ENCODE data around the gene LRRC58. TPM values are rescaled to one million over a fixed set of nuclear protein-coding genes. Genes with fewer than 3 reads are reported as not detected.

The LRRC58 gene
- total RNA-seq, 1 experiment from 2014 or later, result 29.5 TPM

DNA sequence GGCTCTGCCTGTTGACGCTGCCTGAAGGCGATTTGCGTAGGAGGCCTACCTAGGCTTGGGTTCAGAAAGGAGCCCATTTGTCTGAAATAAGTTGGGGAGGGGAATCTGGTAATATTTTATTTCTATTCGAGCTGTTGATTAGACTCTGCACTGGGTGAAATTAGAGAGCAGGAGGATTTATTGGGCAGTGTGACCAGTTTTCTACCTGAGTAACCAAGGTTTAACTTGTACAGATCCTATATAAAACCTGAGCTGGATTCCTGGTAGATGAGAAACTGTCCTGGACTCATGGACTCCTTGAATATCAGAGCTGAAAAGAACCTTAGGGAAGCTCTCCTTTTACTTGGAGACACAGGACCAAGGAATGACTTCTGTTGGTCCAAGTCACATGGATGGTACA is 44.5 kb downstream of the LRRC58 start:
- Histone ChIP-seq H3K4me3 (ENCODE audit: low read depth in 2 of 2, low read length in 2 of 2) (no peak overlapping the region), H3K27me3 (ENCODE audit: control insufficient read depth, insufficient read depth, low read length) (no peaks in the 10 kb centered on the region), H3K36me3 (ENCODE audit: control insufficient read depth, insufficient read depth, low read length) (no peaks in the 10 kb centered on the region), H3K4me1 (ENCODE audit: control insufficient read depth, insufficient read depth, low read length) (no peaks in the 10 kb centered on the region), H3K9me3 (ENCODE audit: control insufficient read depth, insufficient read depth, low read depth, low read length) (no peaks in the 10 kb centered on the region), H3K27ac (ENCODE audit: low read length) (no peak overlapping the region)
- CTCF ChIA-PET, result no interaction called here
- in situ Hi-C loops (cut with HindIII; ENCODE audit: low pct_unique_long_range_greater_than_20kb, low sequenced_read_pairs), result no loop called here
- intact Hi-C loops (cut with micrococcal nuclease; ENCODE audit: unreplicated experiment), result no loop called here
- DNase-seq (ENCODE audit: low read depth, low spot score), result no peak
- no peak for ATAC-seq
- TF ChIP-seq, protein P1, sequence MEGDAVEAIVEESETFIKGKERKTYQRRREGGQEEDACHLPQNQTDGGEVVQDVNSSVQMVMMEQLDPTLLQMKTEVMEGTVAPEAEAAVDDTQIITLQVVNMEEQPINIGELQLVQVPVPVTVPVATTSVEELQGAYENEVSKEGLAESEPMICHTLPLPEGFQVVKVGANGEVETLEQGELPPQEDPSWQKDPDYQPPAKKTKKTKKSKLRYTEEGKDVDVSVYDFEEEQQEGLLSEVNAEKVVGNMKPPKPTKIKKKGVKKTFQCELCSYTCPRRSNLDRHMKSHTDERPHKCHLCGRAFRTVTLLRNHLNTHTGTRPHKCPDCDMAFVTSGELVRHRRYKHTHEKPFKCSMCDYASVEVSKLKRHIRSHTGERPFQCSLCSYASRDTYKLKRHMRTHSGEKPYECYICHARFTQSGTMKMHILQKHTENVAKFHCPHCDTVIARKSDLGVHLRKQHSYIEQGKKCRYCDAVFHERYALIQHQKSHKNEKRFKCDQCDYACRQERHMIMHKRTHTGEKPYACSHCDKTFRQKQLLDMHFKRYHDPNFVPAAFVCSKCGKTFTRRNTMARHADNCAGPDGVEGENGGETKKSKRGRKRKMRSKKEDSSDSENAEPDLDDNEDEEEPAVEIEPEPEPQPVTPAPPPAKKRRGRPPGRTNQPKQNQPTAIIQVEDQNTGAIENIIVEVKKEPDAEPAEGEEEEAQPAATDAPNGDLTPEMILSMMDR (IDR thresholded peaks at IDR 0.05), result no peak
- TF ChIP-seq TCF7L2 (IDR thresholded peaks at IDR 0.05; ENCODE audit: low read depth, low read length), result no peak
- TF ChIP-seq POLR2AphosphoS5 (IDR thresholded peaks at IDR 0.05; ENCODE audit: low read depth, low read length), result no peak
- TF ChIP-seq, protein P2, sequence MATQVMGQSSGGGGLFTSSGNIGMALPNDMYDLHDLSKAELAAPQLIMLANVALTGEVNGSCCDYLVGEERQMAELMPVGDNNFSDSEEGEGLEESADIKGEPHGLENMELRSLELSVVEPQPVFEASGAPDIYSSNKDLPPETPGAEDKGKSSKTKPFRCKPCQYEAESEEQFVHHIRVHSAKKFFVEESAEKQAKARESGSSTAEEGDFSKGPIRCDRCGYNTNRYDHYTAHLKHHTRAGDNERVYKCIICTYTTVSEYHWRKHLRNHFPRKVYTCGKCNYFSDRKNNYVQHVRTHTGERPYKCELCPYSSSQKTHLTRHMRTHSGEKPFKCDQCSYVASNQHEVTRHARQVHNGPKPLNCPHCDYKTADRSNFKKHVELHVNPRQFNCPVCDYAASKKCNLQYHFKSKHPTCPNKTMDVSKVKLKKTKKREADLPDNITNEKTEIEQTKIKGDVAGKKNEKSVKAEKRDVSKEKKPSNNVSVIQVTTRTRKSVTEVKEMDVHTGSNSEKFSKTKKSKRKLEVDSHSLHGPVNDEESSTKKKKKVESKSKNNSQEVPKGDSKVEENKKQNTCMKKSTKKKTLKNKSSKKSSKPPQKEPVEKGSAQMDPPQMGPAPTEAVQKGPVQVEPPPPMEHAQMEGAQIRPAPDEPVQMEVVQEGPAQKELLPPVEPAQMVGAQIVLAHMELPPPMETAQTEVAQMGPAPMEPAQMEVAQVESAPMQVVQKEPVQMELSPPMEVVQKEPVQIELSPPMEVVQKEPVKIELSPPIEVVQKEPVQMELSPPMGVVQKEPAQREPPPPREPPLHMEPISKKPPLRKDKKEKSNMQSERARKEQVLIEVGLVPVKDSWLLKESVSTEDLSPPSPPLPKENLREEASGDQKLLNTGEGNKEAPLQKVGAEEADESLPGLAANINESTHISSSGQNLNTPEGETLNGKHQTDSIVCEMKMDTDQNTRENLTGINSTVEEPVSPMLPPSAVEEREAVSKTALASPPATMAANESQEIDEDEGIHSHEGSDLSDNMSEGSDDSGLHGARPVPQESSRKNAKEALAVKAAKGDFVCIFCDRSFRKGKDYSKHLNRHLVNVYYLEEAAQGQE (IDR thresholded peaks at IDR 0.05; ENCODE audit: insufficient read depth in 1 of 2, low read depth in 2 of 2, low read length in 1 of 2), result no peak
- no peak for TF ChIP-seq SIN3A (IDR thresholded peaks at IDR 0.05; ENCODE audit: borderline replicate concordance, insufficient read depth, low read depth, low read length)
- BruUV-seq (replicated peaks), result no TSS peak
- POLR2A ChIA-PET, result interaction anchor here (0.7 kb wide), 1 partner anchor 217 kb away, joined by 17 read pairs; no protein-coding TSS in a partner anchor

GRCh38 chr3:120302361-120302760 is 46.8 kb downstream of the LRRC58 start:
- Histone ChIP-seq H3K4me3 (ENCODE audit: low read depth in 2 of 2, low read length in 2 of 2) (no peak overlapping the region), H3K9me3 (ENCODE audit: control insufficient read depth, insufficient read depth, low read depth, low read length) (no peaks in the 10 kb centered on the region), H3K27me3 (ENCODE audit: control insufficient read depth, insufficient read depth, low read length) (no peaks in the 10 kb centered on the region), H3K4me1 (ENCODE audit: control insufficient read depth, insufficient read depth, low read length) (no peaks in the 10 kb centered on the region), H3K27ac (ENCODE audit: low read length) (no peak overlapping the region), H3K36me3 (ENCODE audit: control insufficient read depth, insufficient read depth, low read length) (no peaks in the 10 kb centered on the region)
- ChIA-PET POLR2A (no interaction called here), CTCF (no interaction called here)
- no TSS peak for BruUV-seq (replicated peaks)
- TF ChIP-seq, protein P1 (IDR thresholded peaks at IDR 0.05), result no peak
- TF ChIP-seq SIN3A (IDR thresholded peaks at IDR 0.05; ENCODE audit: borderline replicate concordance, insufficient read depth, low read depth, low read length) (no peak), POLR2AphosphoS5 (IDR thresholded peaks at IDR 0.05; ENCODE audit: low read depth, low read length) (no peak), TCF7L2 (IDR thresholded peaks at IDR 0.05; ENCODE audit: low read depth, low read length) (no peak)
- TF ChIP-seq, protein P2 (IDR thresholded peaks at IDR 0.05; ENCODE audit: insufficient read depth in 1 of 2, low read depth in 2 of 2, low read length in 1 of 2), result no peak
- ATAC-seq, result no peak
- no peak for DNase-seq (ENCODE audit: low read depth, low spot score)
- intact Hi-C loops (cut with micrococcal nuclease; ENCODE audit: unreplicated experiment) (no loop called here), in situ Hi-C loops (cut with HindIII; ENCODE audit: low pct_unique_long_range_greater_than_20kb, low sequenced_read_pairs) (no loop called here)
